Gastrocnemius medialis (tissue), 4 donors: ENCODE data around the gene SCGB2B2. TPM values are rescaled to one million over a fixed set of nuclear protein-coding genes. Genes with fewer than 3 reads are reported as not detected.
"Not testable (repeated sequence)": the region's sequence is repeated elsewhere in the genome, so short reads cannot be mapped to it uniquely, and the experiment has no call there.

ENCODE experiments used
- ATAC-seq, 2 donors: fragments of 150-250 bp; one replicate each; pipeline ENCODE4 v1.9.1; 2016
- DNase-seq, 2 donors: peaks; one replicate each; pipeline ENCODE4 v3.0.0-alpha.2; 2019
- H3K27ac ChIP-seq, 4 donors: fragments of 200-600 bp; sonication (generic); 1 replicate in 1 of 4; 2 replicates in 3 of 4; pipeline ENCODE4 v1.5.1; 2016 to 2018; ENCODE audit warnings: mild to moderate bottlenecking in 2 of 4, moderate library complexity in 1 of 4
- H3K27me3 ChIP-seq, 3 donors: fragments of 200-600 bp; sonication (generic) in 2 of 3; 1 replicate in 1 of 3; 2 replicates in 2 of 3; pipeline versions ENCODE4 v1.5.1 to v1.6.0; 2016 to 2019; ENCODE audit warnings: mild to moderate bottlenecking in 1 of 3, moderate library complexity in 1 of 3
- H3K36me3 ChIP-seq, 2 donors: fragments of 200-600 bp; sonication (generic) in 1 of 2; one replicate each; pipeline ENCODE4 v1.5.1; 2017 to 2018
- H3K4me1 ChIP-seq, 2 donors: fragments of 200-600 bp; sonication (generic) in 1 of 2; one replicate each; pipeline ENCODE4 v1.5.1; 2016 to 2017; ENCODE audit warnings: mild to moderate bottlenecking in 2 of 2
- H3K4me3 ChIP-seq, 4 donors: fragments of 200-600 bp; sonication (generic) in 3 of 4; 1 replicate in 1 of 4; 2 replicates in 3 of 4; pipeline ENCODE4 v1.5.1; 2016 to 2019; ENCODE audit warnings: mild to moderate bottlenecking in 2 of 4
- H3K9me3 ChIP-seq, 3 donors: fragments of 200-600 bp; sonication (generic) in 2 of 3; 1 replicate in 1 of 3; 2 replicates in 2 of 3; pipeline ENCODE4 v1.5.1; 2016 to 2019
- POLR2A ChIP-seq, 2 donors: fragments of 450-650 bp; IDR thresholded peaks; one replicate each; pipeline ENCODE4 v1.6.1; 2017; ENCODE audit warnings: antibody characterized with exemption in 2 of 2, mild to moderate bottlenecking in 2 of 2, moderate library complexity in 2 of 2
- in situ Hi-C, 4 donors: fragments of 200-750 bp; cut with MboI; loops; one replicate each; pipeline versions ENCODE4 v1.15.0 to v1.8.0; 2017; ENCODE audit warnings: low sequenced_read_pairs in 4 of 4
- intact Hi-C: fragments of 100-400 bp; cut with DNase I; formaldehyde crosslinking; loops from one replicate; pipeline ENCODE4 v1.15.1; 2023; ENCODE audit warnings: low total_unique reads
- total RNA-seq, 4 donors: library from RNA; depleted of rRNA; stranded (reverse); fragments of >200 nt; gene quantifications; one replicate each; pipeline versions ENCODE4 v1.1.0 to v1.2.3, GENCODE V29; 2016
- TF ChIP-seq, protein P1 (sequence below), 5 experiments: fragments of 450-650 bp in 3 of 5; fragments of 200-600 bp in 2 of 5; sonication (generic) in 2 of 5; IDR thresholded peaks in 4 of 5; conservative IDR thresholded peaks in 1 of 5; 1 replicate in 4 of 5; 2 replicates in 1 of 5; pipeline ENCODE4 v1.5.1; 2016 to 2019; ENCODE audit warnings: antibody characterized with exemption in 5 of 5, mild to moderate bottlenecking in 3 of 5, moderate library complexity in 3 of 5

The SCGB2B2 gene
- total RNA-seq, 4 donors from 2014 or later, result 0.20 to 1.1 (median 0.20) TPM; not detected in 1

DNA sequence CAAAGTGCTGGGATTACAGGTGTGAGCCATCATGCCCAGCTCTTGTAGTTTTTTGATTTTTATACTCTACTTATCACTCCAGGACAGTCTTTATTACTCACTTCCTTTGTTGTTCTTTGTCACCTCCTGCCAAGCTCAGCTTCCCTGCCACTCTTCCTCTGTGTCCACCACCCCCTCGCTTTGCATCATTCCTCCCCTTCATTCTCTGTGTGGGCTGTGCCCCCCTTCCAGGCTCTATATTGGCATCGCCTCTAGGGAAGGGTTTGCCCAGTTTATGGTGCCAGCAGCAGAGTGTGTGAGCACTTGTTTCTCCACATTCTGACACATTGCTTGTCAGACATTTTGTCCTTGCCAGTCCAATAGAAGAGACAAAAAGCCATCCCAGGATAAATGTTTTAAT, 15.6 kb upstream of the SCGB2B2 start:
- TF ChIP-seq, protein P1, sequence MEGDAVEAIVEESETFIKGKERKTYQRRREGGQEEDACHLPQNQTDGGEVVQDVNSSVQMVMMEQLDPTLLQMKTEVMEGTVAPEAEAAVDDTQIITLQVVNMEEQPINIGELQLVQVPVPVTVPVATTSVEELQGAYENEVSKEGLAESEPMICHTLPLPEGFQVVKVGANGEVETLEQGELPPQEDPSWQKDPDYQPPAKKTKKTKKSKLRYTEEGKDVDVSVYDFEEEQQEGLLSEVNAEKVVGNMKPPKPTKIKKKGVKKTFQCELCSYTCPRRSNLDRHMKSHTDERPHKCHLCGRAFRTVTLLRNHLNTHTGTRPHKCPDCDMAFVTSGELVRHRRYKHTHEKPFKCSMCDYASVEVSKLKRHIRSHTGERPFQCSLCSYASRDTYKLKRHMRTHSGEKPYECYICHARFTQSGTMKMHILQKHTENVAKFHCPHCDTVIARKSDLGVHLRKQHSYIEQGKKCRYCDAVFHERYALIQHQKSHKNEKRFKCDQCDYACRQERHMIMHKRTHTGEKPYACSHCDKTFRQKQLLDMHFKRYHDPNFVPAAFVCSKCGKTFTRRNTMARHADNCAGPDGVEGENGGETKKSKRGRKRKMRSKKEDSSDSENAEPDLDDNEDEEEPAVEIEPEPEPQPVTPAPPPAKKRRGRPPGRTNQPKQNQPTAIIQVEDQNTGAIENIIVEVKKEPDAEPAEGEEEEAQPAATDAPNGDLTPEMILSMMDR (IDR thresholded peaks at IDR 0.05 in 4 of 5, conservative IDR thresholded peaks at IDR 0.05 in 1 of 5), result no peak
- no peak for TF ChIP-seq POLR2A (IDR thresholded peaks at IDR 0.05)
- no peak for ATAC-seq
- intact Hi-C loops (no loop called here), in situ Hi-C loops (no loop called here)
- no peaks in the 10 kb centered on the region for H3K4me1 ChIP-seq
- no peaks in the 10 kb centered on the region for H3K27me3 ChIP-seq
- H3K36me3 ChIP-seq, result no peaks in the 10 kb centered on the region
- no peaks in the 10 kb centered on the region for H3K9me3 ChIP-seq
- no peak for DNase-seq
- no peak overlapping the region for H3K27ac ChIP-seq
- no peak overlapping the region for H3K4me3 ChIP-seq

DNA sequence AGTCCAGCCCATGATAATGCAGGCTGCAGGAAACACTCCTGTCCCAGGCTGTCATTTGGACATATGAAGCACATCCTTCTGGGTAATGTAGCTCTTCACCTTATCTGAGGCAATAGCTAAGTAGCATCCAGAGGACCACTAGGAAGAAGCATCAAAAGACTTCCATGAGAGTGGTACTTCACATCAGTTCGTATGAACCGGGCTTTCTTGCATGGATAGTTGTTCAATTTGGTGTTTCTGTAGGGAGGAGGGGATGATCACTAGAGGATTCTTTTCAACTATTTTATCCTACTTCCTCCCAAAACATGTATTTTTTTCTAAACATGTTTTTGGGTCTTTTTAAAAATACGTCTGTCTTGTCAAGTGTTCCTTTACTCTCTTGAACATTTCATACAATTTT, 13.4 kb upstream of the SCGB2B2 start:
- H3K4me3 ChIP-seq, result no peak overlapping the region

DNA sequence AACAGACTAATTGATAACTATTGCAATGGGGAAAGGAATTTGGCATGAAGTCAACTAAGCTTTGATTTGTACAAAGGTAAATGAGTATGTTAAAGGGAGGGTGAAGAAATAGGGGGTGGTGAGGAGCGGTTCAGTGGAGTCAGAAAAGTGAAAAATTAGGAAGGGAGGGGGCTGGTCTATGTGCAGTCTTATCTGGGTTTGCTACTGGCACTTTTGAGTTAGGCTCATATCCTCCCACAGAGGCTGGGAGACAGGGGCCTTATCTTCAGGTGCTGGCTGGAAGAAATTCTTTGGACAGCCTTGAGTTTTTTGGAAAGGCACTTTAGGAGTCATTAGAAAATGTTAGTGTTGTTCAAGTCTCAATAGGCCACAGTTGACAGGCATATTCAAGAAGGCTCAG, 11.6 kb upstream of the SCGB2B2 start:
- intact Hi-C loops (no loop called here), in situ Hi-C loops (no loop called here)
- Histone ChIP-seq H3K9me3 (no peaks in the 10 kb centered on the region), H3K27me3 (no peaks in the 10 kb centered on the region), H3K4me1 (no peaks in the 10 kb centered on the region), H3K27ac (no peak overlapping the region), H3K4me3 (no peak overlapping the region), H3K36me3 (peaks cover 7 to 29% of the 10 kb centered on the region in 2 donors)
- TF ChIP-seq, protein P1 (IDR thresholded peaks at IDR 0.05 in 4 of 5, conservative IDR thresholded peaks at IDR 0.05 in 1 of 5), result no peak
- no peak for TF ChIP-seq POLR2A (IDR thresholded peaks at IDR 0.05)
- ATAC-seq (no peak), DNase-seq (no peak)

More for the DNA sequence above, 13.4 kb upstream of the SCGB2B2 start:
- no peak for ATAC-seq
- Histone ChIP-seq H3K9me3 (no peaks in the 10 kb centered on the region), H3K4me1 (no peaks in the 10 kb centered on the region), H3K27me3 (no peaks in the 10 kb centered on the region), H3K27ac (no peak overlapping the region), H3K36me3 (peaks cover 3 to 12% of the 10 kb centered on the region in 2 donors)
- DNase-seq, result no peak
- TF ChIP-seq POLR2A (IDR thresholded peaks at IDR 0.05), result no peak
- TF ChIP-seq, protein P1 (IDR thresholded peaks at IDR 0.05 in 4 of 5, conservative IDR thresholded peaks at IDR 0.05 in 1 of 5), result no peak
- in situ Hi-C loops, result no loop called here
- intact Hi-C loops, result no loop called here

DNA sequence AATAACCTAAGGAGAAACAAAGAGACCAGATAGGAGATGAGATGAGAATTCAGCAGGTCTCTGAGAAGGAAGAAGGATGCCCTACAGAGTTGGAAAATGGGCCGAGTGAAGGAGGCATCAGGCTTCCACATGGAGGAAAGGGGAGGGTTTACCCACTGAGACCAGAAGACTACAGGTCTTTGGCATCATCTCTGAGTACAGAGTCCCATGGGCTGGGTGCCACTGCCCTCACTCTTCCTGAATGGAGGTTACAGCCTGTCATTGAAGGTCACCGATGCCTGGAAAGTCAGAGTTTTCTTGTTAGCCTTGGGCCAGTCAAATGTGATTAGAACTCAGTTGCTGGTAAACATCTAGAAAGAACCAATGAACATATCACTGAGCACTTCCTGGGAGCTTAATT, 10.4 kb upstream of the SCGB2B2 start:
- no peak overlapping the region for H3K27ac ChIP-seq
- H3K36me3 ChIP-seq, result peaks cover 7 to 41% of the 10 kb centered on the region in 2 donors
- H3K4me3 ChIP-seq, result no peak overlapping the region
- H3K4me1 ChIP-seq, result no peaks in the 10 kb centered on the region
- DNase-seq, result no peak
- TF ChIP-seq POLR2A (IDR thresholded peaks at IDR 0.05), result no peak
- TF ChIP-seq, protein P1 (IDR thresholded peaks at IDR 0.05 in 4 of 5, conservative IDR thresholded peaks at IDR 0.05 in 1 of 5), result no peak
- no peak for ATAC-seq
- in situ Hi-C loops, result no loop called here
- H3K27me3 ChIP-seq, result no peaks in the 10 kb centered on the region
- intact Hi-C loops, result no loop called here
- no peaks in the 10 kb centered on the region for H3K9me3 ChIP-seq

DNA sequence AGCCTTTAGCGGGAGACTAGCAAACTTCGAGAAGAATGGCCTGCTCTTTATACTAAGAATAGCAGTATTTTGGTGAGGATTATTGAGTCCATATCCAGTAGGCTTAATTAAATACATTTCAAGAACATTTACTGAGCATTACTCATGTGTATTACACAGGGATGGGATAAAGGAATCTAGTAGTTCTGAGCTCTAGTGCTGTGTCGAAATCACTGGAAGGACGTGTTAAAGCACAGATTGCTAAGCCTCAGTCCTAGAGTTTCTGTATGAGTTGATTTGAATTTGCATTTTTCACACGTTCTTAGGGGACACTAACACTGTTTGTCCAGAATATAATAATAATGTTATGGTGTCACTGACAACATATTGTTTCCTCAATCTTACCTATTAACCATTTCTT, 9.5 kb upstream of the SCGB2B2 start:
- Histone ChIP-seq H3K36me3 (peaks cover 7 to 50% of the 10 kb centered on the region in 2 donors), H3K9me3 (no peaks in the 10 kb centered on the region), H3K27me3 (no peaks in the 10 kb centered on the region), H3K4me3 (no peak overlapping the region), H3K4me1 (no peaks in the 10 kb centered on the region), H3K27ac (no peak overlapping the region)
- intact Hi-C loops (no loop called here), in situ Hi-C loops (no loop called here)
- DNase-seq (no peak), ATAC-seq (no peak)
- no peak for TF ChIP-seq POLR2A (IDR thresholded peaks at IDR 0.05)
- TF ChIP-seq, protein P1 (IDR thresholded peaks at IDR 0.05 in 4 of 5, conservative IDR thresholded peaks at IDR 0.05 in 1 of 5), result no peak

DNA sequence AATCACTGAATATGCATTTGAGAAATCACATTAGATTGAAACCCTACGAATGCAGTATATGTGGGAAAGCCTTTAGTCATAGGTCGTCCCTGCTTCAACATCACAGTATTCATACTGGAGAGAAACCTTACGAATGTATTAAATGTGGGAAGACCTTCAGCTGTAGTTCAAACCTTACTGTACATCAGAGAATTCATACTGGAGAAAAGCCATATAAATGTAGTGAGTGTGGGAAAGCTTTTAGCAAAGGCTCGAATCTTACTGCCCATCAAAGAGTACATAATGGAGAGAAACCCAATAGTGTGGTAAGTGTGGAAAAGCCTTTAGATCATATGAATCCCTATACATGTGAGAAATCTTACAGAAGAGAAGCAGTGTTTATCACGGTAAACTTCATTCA, 8.3 kb upstream of the SCGB2B2 start:
- H3K27me3 ChIP-seq, H3K4me1 ChIP-seq, H3K9me3 ChIP-seq, H3K4me3 ChIP-seq, in situ Hi-C loops, intact Hi-C loops, H3K27ac ChIP-seq, DNase-seq, ATAC-seq: not testable (repeated sequence)
- H3K36me3 ChIP-seq, result peaks cover 7 to 61% of the 10 kb centered on the region in 2 donors
